Natural killer cell (primary cell): ENCODE data around the gene UBE3B. TPM values are rescaled to one million over a fixed set of nuclear protein-coding genes. Genes with fewer than 3 reads are reported as not detected.

Experiments used
- ATAC-seq, 3 donors: fragments of 150-1000 bp in 2 of 3; fragments of 200-7000 bp in 1 of 3; cut with Tn5 transposase; 1 replicate in 1 of 3; 2 replicates in 2 of 3; pipeline ENCODE4 v1.10.0; 2021; ENCODE audit warnings: mild to moderate bottlenecking in 2 of 3, moderate library complexity in 2 of 3
- DNase-seq, 2 donors: peaks; one replicate each; pipeline versions ENCODE4 v3.0.0 to v3.0.0-alpha.2; 2013 to 2021; ENCODE audit warnings: mixed read lengths in 1 of 2
- H3K27ac ChIP-seq: one replicate; pipeline ENCODE4 v1.5.1; 2013; ENCODE audit warnings: mild to moderate bottlenecking, low read length
- H3K27me3 ChIP-seq: one replicate; pipeline ENCODE4 v1.6.1; 2013; ENCODE audit warnings: low read length; ENCODE audit not compliant: control insufficient read depth, insufficient read depth
- H3K36me3 ChIP-seq: one replicate; pipeline ENCODE4 v1.6.1; 2013; ENCODE audit warnings: low read length; ENCODE audit not compliant: control insufficient read depth, insufficient read depth
- H3K4me1 ChIP-seq: one replicate; pipeline ENCODE4 v1.6.1; 2013; ENCODE audit warnings: low read length; ENCODE audit not compliant: control insufficient read depth, insufficient read depth
- H3K4me3 ChIP-seq: one replicate; pipeline ENCODE4 v1.5.1; 2013; ENCODE audit warnings: low read length
- H3K9me3 ChIP-seq: one replicate; pipeline ENCODE4 v1.6.1; 2013; ENCODE audit warnings: low read length; ENCODE audit not compliant: control insufficient read depth, insufficient read depth
- H3K27ac Mint-ChIP-seq, 2 donors: one replicate each; pipeline ENCODE4 v1.8.0; 2022; ENCODE audit warnings: mild to moderate bottlenecking in 2 of 2, mixed read lengths in 2 of 2, moderate library complexity in 1 of 2
- H3K27me3 Mint-ChIP-seq, 2 donors: one replicate each; pipeline ENCODE4 v1.8.0; 2022; ENCODE audit warnings: low read depth in 2 of 2, mixed read lengths in 2 of 2
- H3K36me3 Mint-ChIP-seq: one replicate; pipeline ENCODE4 v1.8.0; 2022; ENCODE audit warnings: mixed read lengths
- H3K4me1 Mint-ChIP-seq, 2 donors: one replicate each; pipeline ENCODE4 v1.8.0; 2022; ENCODE audit warnings: mixed read lengths in 2 of 2
- H3K4me3 Mint-ChIP-seq: one replicate; pipeline ENCODE4 v1.8.0; 2022; ENCODE audit warnings: mild to moderate bottlenecking, moderate library complexity, mixed read lengths
- H3K9me3 Mint-ChIP-seq, 2 donors: one replicate each; pipeline ENCODE4 v1.8.0; 2022; ENCODE audit warnings: mixed read lengths in 2 of 2
- CTCF ChIP-seq: fragments of 200-600 bp; IDR thresholded peaks from one replicate; pipeline ENCODE4 v1.8.0; 2022; ENCODE audit warnings: antibody characterized with exemption
- WGBS: methylation state at CpG from one replicate; pipeline ENCODE4 v1.1.7; 2013; ENCODE audit warnings: missing lambda C conversion rate; ENCODE audit not compliant: insufficient coverage; 5-methylcytosine and 5-hydroxymethylcytosine counted together
- intact Hi-C: fragments of 100-400 bp; cut with micrococcal nuclease; formaldehyde crosslinking; loops from one replicate; pipeline ENCODE4 v1.14.2; 2022
- total RNA-seq, 4 donors: library from RNA; stranded (reverse); fragments of 120-200 nt in 1 of 4; gene quantifications; one replicate each; pipeline versions ENCODE4 v1.2.3 to v1.2.4, GENCODE V29; 2013 to 2022

Gene UBE3B
- total RNA-seq, 3 donors from 2014 or later (not counting 1 experiment from before 2014, with no cell fraction given) = 32.2 to 46.7 (median 39.5) TPM

GRCh38 chr12:109461846-109462756 is 15.3 kb upstream of the UBE3B start:
- no peaks in the 10 kb centered on the region for H3K27me3 Mint-ChIP-seq
- no peaks in the 10 kb centered on the region for H3K9me3 Mint-ChIP-seq
- H3K36me3 Mint-ChIP-seq = peaks cover 14% of the 10 kb centered on the region
- intact Hi-C loops = no loop called here
- 91% methylated on average over 12 of the region's 13 CpGs for WGBS
- TF ChIP-seq CTCF = no peak
- Histone ChIP-seq H3K9me3 (no peaks in the 10 kb centered on the region), H3K4me1 (peaks cover 75% of the 10 kb centered on the region), H3K27me3 (no peaks in the 10 kb centered on the region), H3K4me3 (no peak overlapping the region), H3K36me3 (peaks cover 32% of the 10 kb centered on the region), H3K27ac (peak overlapping the region; percentile 83)
- H3K4me3 Mint-ChIP-seq = peak overlapping the region; percentile 72
- peak overlapping the region; percentile 86 to 90 for H3K27ac Mint-ChIP-seq
- ATAC-seq (no peak), DNase-seq (no peak)
- H3K4me1 Mint-ChIP-seq = peaks cover 97% of the 10 kb centered on the region in 2 donors

- Histone ChIP-seq H3K4me3 (no peak overlapping the region), H3K36me3 (peaks cover 33% of the 10 kb centered on the region), H3K27me3 (no peaks in the 10 kb centered on the region), H3K9me3 (no peaks in the 10 kb centered on the region), H3K27ac (peak overlapping the region; percentile 83), H3K4me1 (peaks cover 75% of the 10 kb centered on the region)
- Mint-ChIP-seq H3K4me3 (peak overlapping the region; percentile 72), H3K27ac (peak overlapping the region; percentile 86 to 90), H3K4me1 (peaks cover 95% of the 10 kb centered on the region in 2 donors), H3K9me3 (no peaks in the 10 kb centered on the region), H3K27me3 (no peaks in the 10 kb centered on the region), H3K36me3 (peaks cover 6% of the 10 kb centered on the region)
- intact Hi-C loops = no loop called here
- WGBS = 52% methylated on average over 14 of the region's 14 CpGs
- ATAC-seq (no peak), DNase-seq (peak in 1 of 2 donors; percentile 30)
- no peak for TF ChIP-seq CTCF
Measured at GRCh38 chr12:109462868-109463692, 14.4 kb upstream of the UBE3B start.

GRCh38 chr12:109463756-109464155 is 13.7 kb upstream of the UBE3B start:
- ATAC-seq = no peak
- peak overlapping the region; percentile 86 to 90 for H3K27ac Mint-ChIP-seq

More at GRCh38 chr12:109463756-109464155, 13.7 kb upstream of the UBE3B start:
- H3K27me3 ChIP-seq = no peaks in the 10 kb centered on the region
- DNase-seq = no peak
- peaks cover 94% of the 10 kb centered on the region in 2 donors for H3K4me1 Mint-ChIP-seq
- H3K27ac ChIP-seq = peak overlapping the region; percentile 35
- peaks cover 6% of the 10 kb centered on the region for H3K36me3 Mint-ChIP-seq
- peaks cover 74% of the 10 kb centered on the region for H3K4me1 ChIP-seq
- H3K9me3 Mint-ChIP-seq = no peaks in the 10 kb centered on the region
- no peak for TF ChIP-seq CTCF
- intact Hi-C loops = no loop called here
- H3K27me3 Mint-ChIP-seq = no peaks in the 10 kb centered on the region
- no peak overlapping the region for H3K4me3 ChIP-seq
- H3K9me3 ChIP-seq = no peaks in the 10 kb centered on the region
- H3K36me3 ChIP-seq = peaks cover 37% of the 10 kb centered on the region
- WGBS = 69% methylated on average over 5 of the region's 5 CpGs
- H3K4me3 Mint-ChIP-seq = peak overlapping the region; percentile 40
